GM12864 (cell line): ENCODE data around the gene PIN1.

ENCODE experiments used
- DNase-seq: peaks from one replicate; pipeline ENCODE4 v3.0.0-alpha.2; 2011; ENCODE audit warnings: low read depth
- H3K4me3 ChIP-seq: 2 replicates; pipeline ENCODE4 v1.5.1; 2011; ENCODE audit warnings: mild to moderate bottlenecking, low read depth, low read length, control low read depth
- CTCF ChIP-seq: IDR thresholded peaks from 2 replicates; pipeline ENCODE4 v1.5.1; 2011; ENCODE audit warnings: low read depth, mild to moderate bottlenecking, moderate library complexity, low read length, control low read depth, inconsistent platforms; ENCODE audit errors: missing control alignments

Gene PIN1

GRCh38 chr19:9857920-9858746 lies 23.0 kb downstream of the PIN1 start:
- no peak for DNase-seq
- TF ChIP-seq CTCF = no peak

GRCh38 chr19:9858766-9859165 lies 23.6 kb downstream of the PIN1 start:
- no peak overlapping the region for H3K4me3 ChIP-seq
- DNase-seq = no peak
- no peak for TF ChIP-seq CTCF

More at GRCh38 chr19:9857920-9858746, 23.0 kb downstream of the PIN1 start:
- H3K4me3 ChIP-seq = no peak overlapping the region

GRCh38 chr19:9860407-9860806 lies 25.3 kb downstream of the PIN1 start:
- no peak overlapping the region for H3K4me3 ChIP-seq
- no peak for TF ChIP-seq CTCF
- DNase-seq = no peak

GRCh38 chr19:9861503-9861902 lies 26.4 kb downstream of the PIN1 start:
- no peak overlapping the region for H3K4me3 ChIP-seq
- DNase-seq = no peak
- no peak for TF ChIP-seq CTCF

GRCh38 chr19:9862938-9863337 lies 27.8 kb downstream of the PIN1 start:
- no peak for DNase-seq
- H3K4me3 ChIP-seq = no peak overlapping the region
- no peak for TF ChIP-seq CTCF

GRCh38 chr19:9863759-9864158 lies 28.6 kb downstream of the PIN1 start:
- TF ChIP-seq CTCF = no peak
- H3K4me3 ChIP-seq = no peak overlapping the region
- DNase-seq = no peak
